Neural progenitor cell (in vitro differentiated cells): ENCODE data around the gene FBXW2.

Source experiments
- CTCF ChIP-seq: fragments of 200-600 bp; sonication (generic); IDR thresholded peaks from 2 replicates; pipeline ENCODE4 v1.5.1; 2017; ENCODE audit warnings: antibody characterized with exemption, mild to moderate bottlenecking
- EZH2 ChIP-seq: fragments of 200-600 bp; sonication (generic); IDR thresholded peaks from 2 replicates; pipeline ENCODE4 v1.6.1; 2017; ENCODE audit warnings: antibody characterized with exemption, mild to moderate bottlenecking, moderate library complexity
- EZH2phosphoT487 ChIP-seq: fragments of 200-600 bp; sonication (generic); IDR thresholded peaks from 2 replicates; pipeline ENCODE4 v1.6.1; 2017; ENCODE audit warnings: antibody characterized with exemption

GRCh38 chr9:120759755-120760400, 33.3 kb downstream of the FBXW2 start:
- TF ChIP-seq CTCF (no peak), EZH2phosphoT487 (no peak), EZH2 (no peak)
